Adrenal gland (tissue), 12 donors: Measurements from ENCODE around the gene NIBAN1. TPM values are rescaled to one million over a fixed set of nuclear protein-coding genes. Genes with fewer than 3 reads are reported as not detected.

Experiments used
- DNase-seq, 7 donors: peaks; one replicate each; pipeline ENCODE4 v3.0.0-alpha.2; 2019 to 2020
- H3K27ac ChIP-seq, 5 donors: fragments of 200-600 bp; sonication (generic) in 4 of 5; 1 replicate in 3 of 5; 2 replicates in 2 of 5; pipeline versions ENCODE4 v1.5.1 to v1.8.0; 2016 to 2020; ENCODE audit warnings: mild to moderate bottlenecking in 1 of 5
- H3K27me3 ChIP-seq: fragments of 200-600 bp; 2 replicates; pipeline ENCODE4 v1.8.0; 2021
- H3K36me3 ChIP-seq, 2 donors: fragments of 200-600 bp; replicated peaks in 1 of 2; 1 replicate in 1 of 2; 2 replicates in 1 of 2; pipeline versions ENCODE4 v1.5.1 to v1.8.0; 2018 to 2022
- H3K4me1 ChIP-seq, 2 donors: fragments of 200-600 bp; replicated peaks in 1 of 2; 1 replicate in 1 of 2; 2 replicates in 1 of 2; pipeline versions ENCODE4 v1.5.1 to v1.8.0; 2018 to 2021
- H3K4me3 ChIP-seq, 4 donors: fragments of 200-600 bp; sonication (generic) in 3 of 4; one replicate each; pipeline ENCODE4 v1.5.1; 2016 to 2018
- H3K9me3 ChIP-seq, 3 donors: fragments of 200-600 bp; sonication (generic) in 1 of 3; replicated peaks in 1 of 3; 1 replicate in 2 of 3; 2 replicates in 1 of 3; pipeline versions ENCODE4 v1.5.1 to v1.8.0; 2016 to 2021
- CTCF ChIP-seq, 6 experiments: fragments of 450-650 bp in 4 of 6; fragments of 200-600 bp in 2 of 6; sonication (generic) in 1 of 6; IDR thresholded peaks; 1 replicate in 5 of 6; 2 replicates in 1 of 6; pipeline versions ENCODE4 v1.5.1 to v1.8.0; 2016 to 2021; ENCODE audit warnings: antibody characterized with exemption in 6 of 6, mild to moderate bottlenecking in 2 of 6, moderate library complexity in 1 of 6
- POLR2A ChIP-seq, 2 donors: fragments of 450-650 bp; IDR thresholded peaks; one replicate each; pipeline ENCODE4 v1.6.1; 2017; ENCODE audit warnings: antibody characterized with exemption in 2 of 2, mild to moderate bottlenecking in 2 of 2, moderate library complexity in 1 of 2
- WGBS, 4 donors: extraction: QIAGEN DNeasy Blood & Tissue Kit in 2 of 4; methylation state at CpG; one replicate each; pipeline versions ENCODE4 v1.1.5 to v1.1.7; 2013 to 2017; 5-methylcytosine and 5-hydroxymethylcytosine counted together
- intact Hi-C, 2 donors: fragments of 100-400 bp; cut with DNase I; formaldehyde crosslinking; loops; one replicate each; pipeline versions ENCODE4 v1.14.1 to v1.15.0; 2022 to 2023
- polyA plus RNA-seq, 3 donors: library from polyadenylated mRNA; stranded (reverse); fragments of 200-250 nt in 2 of 3; fragments of 350-450 nt in 1 of 3; fragmentation: Illumina TruSeq in 1 of 3; extraction: RNeasy Lipid Tissue Mini Kit (QIAGEN cat#74804) in 1 of 3; gene quantifications; one replicate each; pipeline ENCODE4 v1.2.3, GENCODE V29; 2013 to 2014
- total RNA-seq, 9 donors: library from RNA; depleted of rRNA in 4 of 9; stranded (reverse); fragments of >200 nt in 4 of 9; fragments of 120-200 nt in 1 of 9; fragmentation: NEBNext Ultra II Directional in 1 of 9; extraction: Animal tissue kit (Norgen Biotek cat#: 25700) in 1 of 9; gene quantifications; one replicate each; pipeline versions ENCODE4 v1.1.0 to v1.2.4, GENCODE V29; 2013 to 2023
- donor health status: healthy with polysubstance abuse.
- donor health status: Bipolar disorder and iron deficiency.
- donor health status: DM: yes; HTN: yes; CAD: no.
- donor health status: DM: no; HTN: no; CAD: no.
- donor health status: DM: no; HTN: no; CAD: no.
- donor health status: DM: yes; HTN: yes; CAD: no.

The NIBAN1 gene
- total and polyA plus RNA-seq, 12 donors, result 2.3 to 30.6 (median 11.2) TPM

DNA sequence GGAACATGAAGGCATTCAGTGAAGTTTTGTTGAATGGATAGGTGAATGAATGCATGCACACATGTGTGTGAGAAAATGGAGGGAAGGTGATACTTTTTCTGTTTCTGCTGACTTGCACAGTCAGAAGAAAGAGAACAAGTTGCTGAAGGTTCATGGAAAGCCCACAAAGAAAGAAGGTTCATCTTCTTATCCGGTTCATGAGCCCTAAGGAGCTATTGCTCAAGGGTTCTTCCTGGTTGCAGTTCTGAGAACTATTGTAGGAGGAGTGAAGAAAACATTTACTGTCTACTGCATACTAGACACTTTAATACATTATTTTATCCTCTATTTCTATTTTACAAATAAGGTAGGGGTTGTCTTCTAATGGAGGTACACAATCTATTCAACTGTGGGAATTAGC is 13.4 kb upstream of the NIBAN1 start:
- no peak overlapping the region for H3K4me3 ChIP-seq
- intact Hi-C loops, result loop anchor here (10.0 kb wide), 2 partner anchors 177 to 187 kb away; no protein-coding TSS in a partner anchor
- no peaks in the 10 kb centered on the region for H3K36me3 ChIP-seq
- H3K27me3 ChIP-seq, result no peaks in the 10 kb centered on the region
- no peaks in the 10 kb centered on the region for H3K4me1 ChIP-seq
- no peaks in the 10 kb centered on the region for H3K9me3 ChIP-seq
- no peak overlapping the region for H3K27ac ChIP-seq
- 67 to 80% (median 74%) methylated on average over 1 of the region's 1 CpG for WGBS, 4 donors
- DNase-seq, result no peak
- TF ChIP-seq CTCF (IDR thresholded peaks at IDR 0.05) (no peak), POLR2A (IDR thresholded peaks at IDR 0.05) (no peak)

- WGBS, 4 donors, result 25 to 32% (median 30%) methylated on average over 5 of the region's 5 CpGs
- intact Hi-C loops, result loop anchor here (10.0 kb wide), 2 partner anchors 179 to 189 kb away; no protein-coding TSS in a partner anchor
These were observed 11.9 kb upstream of the NIBAN1 start for GRCh38 chr1:184986250-184986649.

GRCh38 chr1:184982002-184982954 is 8.0 kb upstream of the NIBAN1 start:
- H3K36me3 ChIP-seq, result no peaks in the 10 kb centered on the region
- 46 to 50% (median 46%) methylated on average over 14 of the region's 14 CpGs for WGBS, 4 donors
- H3K27ac ChIP-seq, result no peak overlapping the region
- no peaks in the 10 kb centered on the region for H3K9me3 ChIP-seq
- no peaks in the 10 kb centered on the region for H3K4me1 ChIP-seq
- H3K4me3 ChIP-seq, result no peak overlapping the region
- intact Hi-C loops, result loop anchor here (2.0 to 10.0 kb wide), 3 partner anchors 175 to 193 kb away; no protein-coding TSS in a partner anchor
- no peaks in the 10 kb centered on the region for H3K27me3 ChIP-seq
- DNase-seq, result peak; percentile 71 to 90 (median 81)
- TF ChIP-seq CTCF (IDR thresholded peaks at IDR 0.05) (peak; percentile 87 to 96 (median 92)), POLR2A (IDR thresholded peaks at IDR 0.05) (no peak)

More at GRCh38 chr1:184986250-184986649, 11.9 kb upstream of the NIBAN1 start:
- DNase-seq, result peak in 3 of 7 donors; percentile 18 to 24 (median 22)
- no peaks in the 10 kb centered on the region for H3K27me3 ChIP-seq
- H3K36me3 ChIP-seq, result no peaks in the 10 kb centered on the region
- H3K4me3 ChIP-seq, result no peak overlapping the region
- TF ChIP-seq POLR2A (IDR thresholded peaks at IDR 0.05) (no peak), CTCF (IDR thresholded peaks at IDR 0.05) (peak in 5 of 6 experiments; percentile 33 to 52 (median 39))
- H3K27ac ChIP-seq, result no peak overlapping the region
- no peaks in the 10 kb centered on the region for H3K4me1 ChIP-seq
- no peaks in the 10 kb centered on the region for H3K9me3 ChIP-seq

GRCh38 chr1:184980726-184981125 is 6.4 kb upstream of the NIBAN1 start:
- no peaks in the 10 kb centered on the region for H3K9me3 ChIP-seq
- intact Hi-C loops, result loop anchor here (10.0 kb wide), 2 partner anchors 184 to 194 kb away; no protein-coding TSS in a partner anchor
- TF ChIP-seq CTCF (IDR thresholded peaks at IDR 0.05), result no peak
- no peak for TF ChIP-seq POLR2A (IDR thresholded peaks at IDR 0.05)
- H3K4me1 ChIP-seq, result no peaks in the 10 kb centered on the region
- no peaks in the 10 kb centered on the region for H3K36me3 ChIP-seq
- no peak overlapping the region for H3K27ac ChIP-seq
- H3K4me3 ChIP-seq, result no peak overlapping the region
- WGBS, 4 donors, result 77 to 94% (median 86%) methylated on average over 1 of the region's 1 CpG
- DNase-seq, result no peak
- H3K27me3 ChIP-seq, result no peaks in the 10 kb centered on the region
